GM23338 (cell line): Measurements from ENCODE around the gene PDE4D. TPM values are rescaled to one million over a fixed set of nuclear protein-coding genes. Genes with fewer than 3 reads are reported as not detected.
"Not testable (repeated sequence)": the region's sequence is repeated elsewhere in the genome, so short reads cannot be mapped to it uniquely, and the experiment has no call there.

Experiments
- ATAC-seq: fragments of 200-7000 bp; cut with Tn5 transposase; 3 replicates; pipeline ENCODE4 v1.9.1; 2020
- DNase-seq: peaks from one replicate; pipeline ENCODE4 v3.0.0-alpha.2; 2015; ENCODE audit warnings: low spot score
- H2AFZ ChIP-seq: fragments of 200-600 bp; sonication (generic); 2 replicates; pipeline ENCODE4 v1.8.0; 2016; ENCODE audit warnings: antibody characterized with exemption, mild to moderate bottlenecking, moderate library complexity
- H3F3A ChIP-seq: fragments of 200-600 bp; sonication (generic); replicated peaks from 2 replicates; pipeline ENCODE4 v1.8.0; 2017; ENCODE audit warnings: antibody characterized with exemption, mixed run types, low read depth
- H3K27ac ChIP-seq: fragments of 200-600 bp; sonication (generic); 2 replicates; pipeline ENCODE4 v1.6.1; 2016; ENCODE audit warnings: low read depth
- H3K27me3 ChIP-seq: fragments of 200-600 bp; sonication (generic); 2 replicates; pipeline ENCODE4 v1.8.0; 2016; ENCODE audit warnings: mild to moderate bottlenecking, mixed run types, moderate library complexity; ENCODE audit not compliant: insufficient read depth
- H3K36me3 ChIP-seq: fragments of 200-600 bp; sonication (generic); 2 replicates; pipeline ENCODE4 v1.8.0; 2016; ENCODE audit warnings: mild to moderate bottlenecking; ENCODE audit not compliant: insufficient read depth
- H3K4me1 ChIP-seq: fragments of 200-600 bp; sonication (generic); 2 replicates; pipeline ENCODE4 v1.8.0; 2016; ENCODE audit warnings: mild to moderate bottlenecking, moderate library complexity; ENCODE audit not compliant: insufficient read depth
- H3K4me2 ChIP-seq: fragments of 200-600 bp; sonication (generic); 2 replicates; pipeline ENCODE4 v1.7.1; 2017; ENCODE audit warnings: mixed run types
- H3K4me3 ChIP-seq: fragments of 200-600 bp; sonication (generic); 2 replicates; pipeline ENCODE4 v1.6.1; 2016; ENCODE audit warnings: mixed run types
- H3K79me2 ChIP-seq: fragments of 200-600 bp; sonication (generic); replicated peaks from 2 replicates; pipeline ENCODE4 v1.8.0; 2017; ENCODE audit warnings: mild to moderate bottlenecking; ENCODE audit not compliant: insufficient read depth
- H3K9me2 ChIP-seq: fragments of 200-600 bp; sonication (generic); 2 replicates; pipeline ENCODE4 v1.8.0; 2017; ENCODE audit not compliant: insufficient read depth
- H4K20me1 ChIP-seq: fragments of 200-600 bp; sonication (generic); replicated peaks from 2 replicates; pipeline ENCODE4 v1.8.0; 2017; ENCODE audit warnings: mild to moderate bottlenecking; ENCODE audit not compliant: insufficient read depth
- H3K27ac Mint-ChIP-seq: 2 replicates; pipeline ENCODE4 v1.8.0; 2020; ENCODE audit warnings: inconsistent platforms, mild to moderate bottlenecking, moderate library complexity, mixed read lengths
- H3K27me3 Mint-ChIP-seq: 3 replicates; pipeline ENCODE4 v1.8.0; 2022; ENCODE audit warnings: low read depth, mild to moderate bottlenecking, moderate library complexity, mixed read lengths, inconsistent platforms; ENCODE audit not compliant: insufficient read depth, poor library complexity
- H3K36me3 Mint-ChIP-seq: 3 replicates; pipeline ENCODE4 v1.8.0; 2021; ENCODE audit warnings: low read depth, mild to moderate bottlenecking, inconsistent platforms, moderate library complexity, mixed read lengths
- H3K4me1 Mint-ChIP-seq: 3 replicates; pipeline ENCODE4 v1.8.0; 2020; ENCODE audit warnings: mild to moderate bottlenecking, inconsistent platforms, mixed read lengths
- H3K4me3 Mint-ChIP-seq: 3 replicates; pipeline ENCODE4 v1.8.0; 2021; ENCODE audit warnings: moderate library complexity, mild to moderate bottlenecking, inconsistent platforms, mixed read lengths
- H3K9me3 Mint-ChIP-seq: 3 replicates; pipeline ENCODE4 v1.8.0; 2020; ENCODE audit warnings: moderate library complexity, mild to moderate bottlenecking, inconsistent platforms, mixed read lengths
- CREB1 ChIP-seq: fragments of 250-450 bp; sonication (Bioruptor Pico); IDR thresholded peaks from 2 replicates; pipeline ENCODE4 v1.5.0; 2020; ENCODE audit warnings: low read depth, mild to moderate bottlenecking, moderate library complexity
- JUNB ChIP-seq: IDR thresholded peaks from one replicate; pipeline ENCODE4 v1.6.1; 2016; ENCODE audit warnings: antibody characterized with exemption; ENCODE audit not compliant: unreplicated experiment
- ZNF114 ChIP-seq: fragments of 250-450 bp; sonication (Bioruptor Pico); IDR thresholded peaks from 2 replicates; pipeline ENCODE4 v1.5.0; 2020; ENCODE audit warnings: mild to moderate bottlenecking, moderate library complexity
- ZNF331 ChIP-seq: fragments of 250-450 bp; sonication (Bioruptor Pico); IDR thresholded peaks from 2 replicates; pipeline ENCODE4 v1.5.0; 2020; ENCODE audit warnings: low read depth, mild to moderate bottlenecking, moderate library complexity
- polyA plus RNA-seq: library from polyadenylated mRNA; unstranded; fragments of >200 nt; fragmentation: Nextera tagmentation; extraction: Ambion mirVana; gene quantifications from 2 replicates; pipeline ENCODE4 v1.2.1, GENCODE V29; 2016
- total RNA-seq: library from RNA; depleted of rRNA; stranded (reverse); fragments of >200 nt; shearing (Covaris generic); gene quantifications from 2 replicates; pipeline ENCODE4 v1.2.3, GENCODE V29; 2014
- TF ChIP-seq, protein P1 (sequence below), 2 experiments: fragments of 200-600 bp in 1 of 2; sonication (generic) in 1 of 2; conservative IDR thresholded peaks; 2 replicates each; pipeline versions ENCODE4 v1.5.1 to v1.6.1; 2016 to 2017; ENCODE audit warnings: antibody characterized with exemption in 2 of 2, low read depth in 2 of 2, mild to moderate bottlenecking in 2 of 2, moderate library complexity in 1 of 2
- TF ChIP-seq, protein P2 (sequence below): IDR thresholded peaks from 2 replicates; pipeline ENCODE4 v1.6.1; 2016; ENCODE audit warnings: antibody characterized with exemption
- TF ChIP-seq, protein P3 (sequence below): fragments of 250-450 bp; sonication (Bioruptor Pico); IDR thresholded peaks from 2 replicates; pipeline ENCODE4 v1.5.0; 2020; ENCODE audit warnings: mild to moderate bottlenecking, moderate library complexity

PDE4D gene
- total and polyA plus RNA-seq, 2 experiments from 2014 or later: 2.1 to 4.7 TPM

DNA sequence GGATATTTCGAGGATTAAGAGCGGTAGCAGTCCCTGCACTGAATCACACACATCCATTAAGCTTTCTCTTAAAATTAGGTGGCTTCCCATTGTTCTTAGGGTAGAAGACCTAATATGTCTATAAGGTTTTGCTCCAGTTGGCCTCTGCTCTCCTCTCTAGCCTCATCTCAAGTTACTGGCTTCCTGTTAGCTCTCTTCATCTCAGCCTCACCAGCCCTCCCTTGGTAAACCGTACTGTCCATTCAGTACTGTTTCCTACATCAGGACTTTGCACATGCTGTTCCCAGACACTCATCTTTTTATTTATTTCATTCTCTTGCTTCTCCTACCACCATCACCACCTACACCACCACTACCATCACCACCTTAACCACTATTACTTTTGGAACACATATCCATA, 428.6 kb downstream of the PDE4D start (continued):
- TF ChIP-seq, protein P1, sequence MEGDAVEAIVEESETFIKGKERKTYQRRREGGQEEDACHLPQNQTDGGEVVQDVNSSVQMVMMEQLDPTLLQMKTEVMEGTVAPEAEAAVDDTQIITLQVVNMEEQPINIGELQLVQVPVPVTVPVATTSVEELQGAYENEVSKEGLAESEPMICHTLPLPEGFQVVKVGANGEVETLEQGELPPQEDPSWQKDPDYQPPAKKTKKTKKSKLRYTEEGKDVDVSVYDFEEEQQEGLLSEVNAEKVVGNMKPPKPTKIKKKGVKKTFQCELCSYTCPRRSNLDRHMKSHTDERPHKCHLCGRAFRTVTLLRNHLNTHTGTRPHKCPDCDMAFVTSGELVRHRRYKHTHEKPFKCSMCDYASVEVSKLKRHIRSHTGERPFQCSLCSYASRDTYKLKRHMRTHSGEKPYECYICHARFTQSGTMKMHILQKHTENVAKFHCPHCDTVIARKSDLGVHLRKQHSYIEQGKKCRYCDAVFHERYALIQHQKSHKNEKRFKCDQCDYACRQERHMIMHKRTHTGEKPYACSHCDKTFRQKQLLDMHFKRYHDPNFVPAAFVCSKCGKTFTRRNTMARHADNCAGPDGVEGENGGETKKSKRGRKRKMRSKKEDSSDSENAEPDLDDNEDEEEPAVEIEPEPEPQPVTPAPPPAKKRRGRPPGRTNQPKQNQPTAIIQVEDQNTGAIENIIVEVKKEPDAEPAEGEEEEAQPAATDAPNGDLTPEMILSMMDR (conservative IDR thresholded peaks at IDR 0.05; ENCODE audit: low read depth in 2 of 2): no peak
- TF ChIP-seq ZNF114 (CRISPR knock-in tag) (no peak), JUNB (no peak), ZNF331 (CRISPR knock-in tag) (no peak)

DNA sequence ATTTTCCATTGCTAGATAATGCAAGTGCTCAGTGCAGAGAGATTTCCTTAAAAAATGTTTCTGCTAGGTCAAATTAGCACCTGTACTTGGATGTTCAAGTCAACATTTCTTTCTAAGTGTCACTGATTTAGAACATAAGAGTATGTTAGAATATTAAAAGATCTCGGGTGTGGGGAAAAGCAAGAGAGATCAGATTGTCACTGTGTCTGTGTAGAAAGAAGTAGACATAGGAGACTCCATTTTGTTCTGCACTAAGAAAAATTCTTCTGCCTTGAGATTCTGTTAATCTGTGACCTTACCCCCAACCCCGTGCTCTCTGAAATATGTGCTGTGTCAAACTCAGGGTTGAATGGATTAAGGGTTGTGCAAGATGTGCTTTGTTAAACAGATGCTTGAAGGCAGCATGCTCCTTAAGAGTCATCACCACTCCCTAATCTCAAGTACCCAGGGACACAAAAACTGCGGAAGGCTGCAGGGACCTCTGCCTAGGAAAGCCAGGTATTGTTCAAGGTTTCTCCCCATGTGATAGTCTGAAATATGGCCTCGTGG, 429.8 kb downstream of the PDE4D start:
- H3K27ac Mint-ChIP-seq, H3K27me3 Mint-ChIP-seq, DNase-seq, H2AFZ ChIP-seq, H3K4me3 Mint-ChIP-seq, H3K27me3 ChIP-seq, H3K9me3 Mint-ChIP-seq, H3K79me2 ChIP-seq, H3K4me3 ChIP-seq, ATAC-seq, H3F3A ChIP-seq, H3K36me3 Mint-ChIP-seq, H3K9me2 ChIP-seq, H3K36me3 ChIP-seq, H4K20me1 ChIP-seq, H3K27ac ChIP-seq: not testable (repeated sequence)
- peaks cover 21% of the 10 kb centered on the region for H3K4me1 Mint-ChIP-seq
- peaks cover 13% of the 10 kb centered on the region; the same call in 1 of the 2 replicates for H3K4me1 ChIP-seq
- peak overlapping the region; percentile 7; the same call in 1 of the 2 replicates for H3K4me2 ChIP-seq

DNA sequence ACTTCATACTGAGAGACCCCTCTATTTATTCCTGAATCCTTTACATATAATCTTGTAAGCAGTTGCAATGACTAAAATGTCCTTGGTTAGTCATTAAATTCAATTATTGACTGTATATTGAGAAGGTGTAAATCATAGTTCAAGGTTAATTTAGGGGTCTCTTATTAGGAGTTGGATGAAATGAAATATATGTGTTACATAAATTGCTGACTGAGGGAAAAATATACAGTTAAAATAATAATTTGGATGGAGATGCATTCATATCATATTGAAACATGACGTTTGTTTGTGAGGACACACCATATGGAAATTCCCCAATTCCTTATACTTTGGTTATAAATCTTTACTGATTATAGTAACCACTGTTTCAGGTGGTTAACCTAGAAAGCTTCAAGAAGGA, 430.6 kb downstream of the PDE4D start:
- H3K4me3 Mint-ChIP-seq: no peak overlapping the region
- Histone ChIP-seq H3K79me2 (no peaks in the 10 kb centered on the region), H3K4me3 (no peak overlapping the region), H3K36me3 (no peaks in the 10 kb centered on the region), H3K27me3 (no peaks in the 10 kb centered on the region), H3K4me2 (no peak overlapping the region), H3K4me1 (peaks cover 13% of the 10 kb centered on the region; the same call in 1 of the 2 replicates), H3K27ac (no peak overlapping the region), H3F3A (no peaks in the 10 kb centered on the region), H4K20me1 (no peaks in the 10 kb centered on the region), H2AFZ (no peak overlapping the region), H3K9me2 (no peaks in the 10 kb centered on the region)
- H3K27me3 Mint-ChIP-seq: no peaks in the 10 kb centered on the region
- TF ChIP-seq, protein P2, sequence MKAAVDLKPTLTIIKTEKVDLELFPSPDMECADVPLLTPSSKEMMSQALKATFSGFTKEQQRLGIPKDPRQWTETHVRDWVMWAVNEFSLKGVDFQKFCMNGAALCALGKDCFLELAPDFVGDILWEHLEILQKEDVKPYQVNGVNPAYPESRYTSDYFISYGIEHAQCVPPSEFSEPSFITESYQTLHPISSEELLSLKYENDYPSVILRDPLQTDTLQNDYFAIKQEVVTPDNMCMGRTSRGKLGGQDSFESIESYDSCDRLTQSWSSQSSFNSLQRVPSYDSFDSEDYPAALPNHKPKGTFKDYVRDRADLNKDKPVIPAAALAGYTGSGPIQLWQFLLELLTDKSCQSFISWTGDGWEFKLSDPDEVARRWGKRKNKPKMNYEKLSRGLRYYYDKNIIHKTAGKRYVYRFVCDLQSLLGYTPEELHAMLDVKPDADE: no peak
- no peak for TF ChIP-seq CREB1 (CRISPR knock-in tag)
- TF ChIP-seq, protein P3, sequence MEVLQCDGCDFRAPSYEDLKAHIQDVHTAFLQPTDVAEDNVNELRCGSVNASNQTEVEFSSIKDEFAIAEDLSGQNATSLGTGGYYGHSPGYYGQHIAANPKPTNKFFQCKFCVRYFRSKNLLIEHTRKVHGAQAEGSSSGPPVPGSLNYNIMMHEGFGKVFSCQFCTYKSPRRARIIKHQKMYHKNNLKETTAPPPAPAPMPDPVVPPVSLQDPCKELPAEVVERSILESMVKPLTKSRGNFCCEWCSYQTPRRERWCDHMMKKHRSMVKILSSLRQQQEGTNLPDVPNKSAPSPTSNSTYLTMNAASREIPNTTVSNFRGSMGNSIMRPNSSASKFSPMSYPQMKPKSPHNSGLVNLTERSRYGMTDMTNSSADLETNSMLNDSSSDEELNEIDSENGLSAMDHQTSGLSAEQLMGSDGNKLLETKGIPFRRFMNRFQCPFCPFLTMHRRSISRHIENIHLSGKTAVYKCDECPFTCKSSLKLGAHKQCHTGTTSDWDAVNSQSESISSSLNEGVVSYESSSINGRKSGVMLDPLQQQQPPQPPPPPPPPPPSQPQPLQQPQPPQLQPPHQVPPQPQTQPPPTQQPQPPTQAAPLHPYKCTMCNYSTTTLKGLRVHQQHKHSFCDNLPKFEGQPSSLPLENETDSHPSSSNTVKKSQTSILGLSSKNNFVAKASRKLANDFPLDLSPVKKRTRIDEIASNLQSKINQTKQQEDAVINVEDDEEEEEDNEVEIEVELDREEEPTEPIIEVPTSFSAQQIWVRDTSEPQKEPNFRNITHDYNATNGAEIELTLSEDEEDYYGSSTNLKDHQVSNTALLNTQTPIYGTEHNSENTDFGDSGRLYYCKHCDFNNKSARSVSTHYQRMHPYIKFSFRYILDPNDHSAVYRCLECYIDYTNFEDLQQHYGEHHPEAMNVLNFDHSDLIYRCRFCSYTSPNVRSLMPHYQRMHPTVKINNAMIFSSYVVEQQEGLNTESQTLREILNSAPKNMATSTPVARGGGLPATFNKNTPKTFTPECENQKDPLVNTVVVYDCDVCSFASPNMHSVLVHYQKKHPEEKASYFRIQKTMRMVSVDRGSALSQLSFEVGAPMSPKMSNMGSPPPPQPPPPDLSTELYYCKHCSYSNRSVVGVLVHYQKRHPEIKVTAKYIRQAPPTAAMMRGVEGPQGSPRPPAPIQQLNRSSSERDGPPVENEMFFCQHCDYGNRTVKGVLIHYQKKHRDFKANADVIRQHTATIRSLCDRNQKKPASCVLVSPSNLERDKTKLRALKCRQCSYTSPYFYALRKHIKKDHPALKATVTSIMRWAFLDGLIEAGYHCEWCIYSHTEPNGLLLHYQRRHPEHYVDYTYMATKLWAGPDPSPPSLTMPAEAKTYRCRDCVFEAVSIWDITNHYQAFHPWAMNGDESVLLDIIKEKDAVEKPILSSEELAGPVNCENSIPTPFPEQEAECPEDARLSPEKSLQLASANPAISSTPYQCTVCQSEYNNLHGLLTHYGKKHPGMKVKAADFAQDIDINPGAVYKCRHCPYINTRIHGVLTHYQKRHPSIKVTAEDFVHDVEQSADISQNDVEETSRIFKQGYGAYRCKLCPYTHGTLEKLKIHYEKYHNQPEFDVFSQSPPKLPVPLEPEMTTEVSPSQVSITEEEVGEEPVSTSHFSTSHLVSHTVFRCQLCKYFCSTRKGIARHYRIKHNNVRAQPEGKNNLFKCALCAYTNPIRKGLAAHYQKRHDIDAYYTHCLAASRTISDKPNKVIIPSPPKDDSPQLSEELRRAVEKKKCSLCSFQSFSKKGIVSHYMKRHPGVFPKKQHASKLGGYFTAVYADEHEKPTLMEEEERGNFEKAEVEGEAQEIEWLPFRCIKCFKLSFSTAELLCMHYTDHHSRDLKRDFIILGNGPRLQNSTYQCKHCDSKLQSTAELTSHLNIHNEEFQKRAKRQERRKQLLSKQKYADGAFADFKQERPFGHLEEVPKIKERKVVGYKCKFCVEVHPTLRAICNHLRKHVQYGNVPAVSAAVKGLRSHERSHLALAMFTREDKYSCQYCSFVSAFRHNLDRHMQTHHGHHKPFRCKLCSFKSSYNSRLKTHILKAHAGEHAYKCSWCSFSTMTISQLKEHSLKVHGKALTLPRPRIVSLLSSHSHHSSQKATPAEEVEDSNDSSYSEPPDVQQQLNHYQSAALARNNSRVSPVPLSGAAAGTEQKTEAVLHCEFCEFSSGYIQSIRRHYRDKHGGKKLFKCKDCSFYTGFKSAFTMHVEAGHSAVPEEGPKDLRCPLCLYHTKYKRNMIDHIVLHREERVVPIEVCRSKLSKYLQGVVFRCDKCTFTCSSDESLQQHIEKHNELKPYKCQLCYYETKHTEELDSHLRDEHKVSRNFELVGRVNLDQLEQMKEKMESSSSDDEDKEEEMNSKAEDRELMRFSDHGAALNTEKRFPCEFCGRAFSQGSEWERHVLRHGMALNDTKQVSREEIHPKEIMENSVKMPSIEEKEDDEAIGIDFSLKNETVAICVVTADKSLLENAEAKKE (CRISPR knock-in tag): no peak
- H3K4me1 Mint-ChIP-seq: peaks cover 21% of the 10 kb centered on the region
- peaks cover 2% of the 10 kb centered on the region; the same call in 1 of the 3 replicates for H3K9me3 Mint-ChIP-seq
- no peak for ATAC-seq
- DNase-seq: no peak
- H3K36me3 Mint-ChIP-seq: no peaks in the 10 kb centered on the region
- no peak overlapping the region for H3K27ac Mint-ChIP-seq
